LNCAP (cell line): ENCODE measurements around the gene CCSER2.

Experiments
- CTCF ChIP-seq: fragments of 450-650 bp; IDR thresholded peaks from 2 replicates; pipeline ENCODE4 v1.5.1; 2017; ENCODE audit warnings: mild to moderate bottlenecking

The CCSER2 gene

GRCh38 chr10:84370283-84370682 is 41.9 kb downstream of the CCSER2 start:
- no peak for TF ChIP-seq CTCF

GRCh38 chr10:84371944-84372343 is 43.6 kb downstream of the CCSER2 start:
- TF ChIP-seq CTCF, result no peak

- no peak for TF ChIP-seq CTCF
Measured at GRCh38 chr10:84373000-84373399, 44.6 kb downstream of the CCSER2 start.

GRCh38 chr10:84374455-84374854 is 46.1 kb downstream of the CCSER2 start:
- no peak for TF ChIP-seq CTCF

DNA sequence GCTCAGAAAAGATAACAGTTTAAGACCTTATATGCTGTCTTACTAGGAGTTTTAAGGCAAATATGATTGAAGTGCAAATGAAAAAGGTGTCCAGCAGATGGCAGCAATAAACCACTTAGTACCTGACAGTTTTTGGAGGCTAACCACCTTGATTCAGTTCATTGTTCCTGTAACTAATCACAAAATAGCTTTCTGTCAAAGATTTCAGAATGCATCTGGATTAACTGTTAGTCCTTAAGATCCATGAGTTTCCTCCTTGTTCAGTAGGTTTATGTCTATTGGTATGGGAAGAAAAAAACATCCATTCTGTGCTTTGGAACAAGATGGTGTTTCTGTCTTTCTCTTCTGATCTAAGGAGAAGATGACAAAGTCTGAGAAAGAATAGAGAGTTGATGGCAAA is 46.6 kb downstream of the CCSER2 start:
- TF ChIP-seq CTCF, result peak; percentile 52

GRCh38 chr10:84375881-84376280 is 47.5 kb downstream of the CCSER2 start:
- TF ChIP-seq CTCF, result no peak

- no peak for TF ChIP-seq CTCF
Measured at GRCh38 chr10:84388148-84388547, 59.8 kb downstream of the CCSER2 start.

GRCh38 chr10:84390364-84390763 is 62.0 kb downstream of the CCSER2 start:
- no peak for TF ChIP-seq CTCF
